Brain pericyte (primary cell): ENCODE data around the gene PSAPL1.
"Not testable (repeated sequence)": the region's sequence is repeated elsewhere in the genome, so short reads cannot be mapped to it uniquely, and the experiment has no call there.

Experiments used
- DNase-seq: peaks from one replicate; pipeline ENCODE4 v3.0.0-alpha.2; 2012; ENCODE audit warnings: low read depth, low spot score

Gene PSAPL1

DNA sequence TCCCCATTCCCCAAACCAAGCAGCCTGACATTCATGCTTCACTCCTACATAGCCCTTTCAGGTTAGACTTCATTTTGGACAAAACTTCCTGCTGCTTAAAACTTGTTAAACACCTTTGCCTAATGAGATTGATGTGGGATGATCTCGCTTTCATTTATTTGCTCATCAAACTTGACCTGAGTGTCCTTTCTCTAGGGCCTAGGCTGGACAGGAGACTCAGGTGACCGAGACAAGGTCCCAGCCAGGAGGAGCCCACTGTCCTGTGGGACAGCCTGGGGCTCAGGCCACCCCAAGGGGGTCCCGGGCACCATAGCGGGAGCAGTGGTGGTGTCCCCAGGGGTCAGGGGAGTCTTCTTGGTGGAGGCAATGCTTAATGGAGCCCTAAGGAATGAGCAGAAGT is 23.7 kb upstream of the PSAPL1 start:
- DNase-seq: no peak

DNA sequence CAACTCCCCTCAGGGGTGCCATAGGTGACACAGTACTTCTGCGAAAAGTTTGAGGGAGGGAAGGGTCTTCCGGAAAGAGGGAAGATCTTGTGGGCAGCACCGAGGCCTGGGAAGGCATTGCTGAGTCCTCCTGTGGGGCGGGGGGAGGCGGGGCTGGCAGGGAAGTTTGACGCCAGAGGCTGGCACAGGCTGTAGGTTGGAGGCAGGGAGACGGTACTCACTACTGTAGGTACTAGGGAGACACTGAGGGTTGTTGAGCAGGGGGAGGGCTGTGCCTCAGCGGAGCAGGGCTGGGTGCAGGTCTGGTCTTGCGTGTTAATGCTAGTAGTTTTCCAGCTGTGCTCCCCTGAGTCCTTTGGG is 23.3 kb upstream of the PSAPL1 start:
- DNase-seq: no peak

DNA sequence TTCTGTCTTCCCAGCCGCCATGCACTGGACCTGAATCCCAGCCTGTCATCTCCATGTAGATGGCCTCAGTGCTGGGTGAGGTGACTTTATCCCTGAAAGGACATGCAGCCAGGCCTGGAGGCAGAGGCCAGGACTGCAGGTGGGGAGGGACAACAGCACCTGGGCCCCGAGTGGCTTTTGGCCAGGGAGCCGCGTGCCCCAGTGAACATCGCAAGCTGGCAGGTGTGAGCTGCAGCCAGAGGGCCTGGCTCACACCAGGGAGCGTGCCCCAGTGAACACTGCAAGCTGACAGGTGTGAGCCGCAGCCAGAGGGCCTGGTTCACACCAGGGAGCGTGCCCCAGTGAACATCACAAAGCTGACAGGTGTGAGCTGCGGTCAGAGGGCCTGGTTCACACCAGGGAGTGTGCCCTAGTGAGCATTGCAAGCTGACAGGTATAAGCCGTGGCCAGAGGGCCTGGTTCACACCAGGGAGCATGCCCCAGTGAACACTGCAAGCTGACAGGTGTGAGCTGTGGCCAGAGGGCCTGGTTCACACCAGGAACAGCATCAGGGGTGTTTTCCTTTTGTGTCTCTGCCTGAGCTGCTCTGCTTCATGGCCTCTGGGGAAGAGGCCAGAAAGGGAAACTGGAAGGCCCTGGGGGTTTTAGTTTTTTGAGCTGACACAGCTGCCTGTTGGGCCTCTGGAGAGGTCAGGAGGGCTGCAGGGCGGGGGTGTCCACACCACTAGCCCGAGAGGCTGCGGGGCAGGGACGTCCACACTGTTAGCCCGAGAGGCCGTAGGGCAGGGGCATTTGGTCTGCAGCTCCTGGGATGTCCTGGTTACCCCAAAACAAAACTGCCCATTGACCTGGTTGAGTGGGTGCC is 22.7 kb upstream of the PSAPL1 start:
- no peak for DNase-seq

- not testable (repeated sequence) for DNase-seq
These were observed 18.1 kb upstream of the PSAPL1 start for GRCh38 chr4:7452802-7453201.

- no peak for DNase-seq
These were observed 17.1 kb upstream of the PSAPL1 start for GRCh38 chr4:7451800-7452199.

- no peak for DNase-seq
These were observed 16.7 kb upstream of the PSAPL1 start for GRCh38 chr4:7451434-7451789.

DNA sequence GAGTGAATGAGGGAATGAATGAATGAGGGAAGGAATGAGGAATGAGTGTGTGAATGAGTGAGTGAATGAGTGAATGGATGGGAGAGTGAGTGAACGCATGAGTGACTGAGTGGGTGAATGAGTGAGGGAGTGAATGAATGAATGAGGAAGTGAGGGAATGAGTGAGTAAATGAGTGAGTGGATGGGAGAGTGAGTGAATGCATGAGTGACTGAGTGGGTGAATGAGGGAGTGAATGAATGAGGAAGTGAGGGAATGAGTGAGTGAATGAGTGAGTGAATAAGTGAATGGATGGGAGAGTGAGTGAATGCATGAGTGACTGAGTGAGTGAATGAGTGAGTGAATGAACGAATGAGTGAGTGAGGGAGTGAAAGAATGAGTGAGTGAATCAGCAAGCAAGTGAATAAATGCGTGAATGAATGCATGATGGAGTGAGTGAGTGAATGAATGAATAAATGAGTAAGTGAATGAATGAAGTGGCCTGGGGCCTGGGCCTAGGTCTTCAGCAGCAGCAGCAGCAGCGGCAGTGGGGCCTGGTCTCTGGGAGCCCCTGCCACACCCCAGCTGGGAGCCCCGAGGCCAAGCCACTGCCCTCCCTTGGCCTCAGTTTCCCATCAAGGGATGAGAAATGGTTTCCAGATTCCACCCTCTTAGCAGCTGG is 16.2 kb upstream of the PSAPL1 start:
- no peak for DNase-seq

GRCh38 chr4:7448036-7448435 is 13.3 kb upstream of the PSAPL1 start:
- DNase-seq: no peak

GRCh38 chr4:7447236-7447635 is 12.5 kb upstream of the PSAPL1 start:
- DNase-seq: no peak

- no peak for DNase-seq
These were observed 10.0 kb upstream of the PSAPL1 start for GRCh38 chr4:7444731-7445130.

DNA sequence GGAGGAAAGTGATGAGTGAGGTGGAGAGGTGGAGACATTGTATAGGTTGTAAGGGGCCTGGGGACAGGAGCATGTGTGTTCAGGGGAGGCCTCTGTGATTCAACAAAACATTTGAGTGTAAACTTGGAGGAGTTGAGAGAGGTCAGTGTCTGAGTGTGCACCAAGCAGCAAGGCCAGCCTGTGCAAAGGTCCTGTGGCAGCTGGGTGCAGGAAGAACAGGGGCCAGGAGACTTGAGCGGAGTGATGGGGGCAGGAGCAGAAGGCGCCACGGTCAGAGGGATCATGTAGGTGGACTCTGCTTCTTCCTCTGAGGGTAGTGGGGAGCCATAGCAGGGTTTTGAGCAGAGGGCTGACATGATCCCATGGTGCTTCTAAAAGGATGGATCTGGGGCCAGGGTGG is 9.6 kb upstream of the PSAPL1 start:
- DNase-seq: no peak

- no peak for DNase-seq
These were observed 7.9 kb upstream of the PSAPL1 start for GRCh38 chr4:7442574-7443162.

DNA sequence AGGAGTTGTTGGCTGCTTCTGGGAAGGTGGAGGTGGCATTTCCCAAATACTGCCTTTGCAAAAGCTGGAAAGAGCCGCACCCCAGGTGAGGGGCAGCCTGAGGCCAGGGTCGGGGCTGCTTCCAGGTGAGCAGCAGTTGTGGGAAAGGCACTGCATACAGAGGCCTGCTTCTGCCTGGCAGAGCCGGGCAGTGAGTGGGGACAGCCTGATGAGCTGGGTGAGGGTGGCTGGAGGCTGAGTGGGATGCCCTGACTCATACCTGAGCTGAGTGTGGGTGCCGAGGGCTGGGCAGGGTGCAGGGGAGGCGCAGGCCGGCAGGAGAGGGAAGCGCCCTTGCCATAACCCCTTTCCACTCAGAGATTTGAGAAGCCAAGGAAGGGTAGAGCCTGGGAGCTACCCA is 6.5 kb upstream of the PSAPL1 start:
- DNase-seq: no peak

GRCh38 chr4:7439699-7440098 is 5.0 kb upstream of the PSAPL1 start:
- DNase-seq: no peak

DNA sequence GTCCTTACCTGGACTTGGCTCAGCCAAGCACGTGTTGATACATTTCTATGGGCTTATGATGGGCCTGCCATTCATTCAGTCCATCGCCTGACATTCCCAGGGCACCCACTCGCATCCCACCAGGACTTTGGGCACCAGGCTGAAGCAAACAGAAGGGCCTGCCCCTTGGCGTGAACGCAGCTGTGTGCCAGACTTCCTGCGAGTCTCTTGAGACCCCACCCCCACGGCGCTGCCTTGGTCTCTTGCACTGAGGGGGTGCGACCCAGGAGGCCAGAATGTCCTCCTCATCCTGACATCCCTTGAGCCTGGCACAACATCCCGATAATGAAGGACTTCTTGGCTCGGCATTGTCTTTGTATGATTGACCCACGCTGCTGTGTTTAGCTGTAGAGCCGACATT is 1.5 kb upstream of the PSAPL1 start:
- DNase-seq: no peak

- DNase-seq: no peak
These were observed 836 bp upstream of the PSAPL1 start for GRCh38 chr4:7435471-7436061.

DNA sequence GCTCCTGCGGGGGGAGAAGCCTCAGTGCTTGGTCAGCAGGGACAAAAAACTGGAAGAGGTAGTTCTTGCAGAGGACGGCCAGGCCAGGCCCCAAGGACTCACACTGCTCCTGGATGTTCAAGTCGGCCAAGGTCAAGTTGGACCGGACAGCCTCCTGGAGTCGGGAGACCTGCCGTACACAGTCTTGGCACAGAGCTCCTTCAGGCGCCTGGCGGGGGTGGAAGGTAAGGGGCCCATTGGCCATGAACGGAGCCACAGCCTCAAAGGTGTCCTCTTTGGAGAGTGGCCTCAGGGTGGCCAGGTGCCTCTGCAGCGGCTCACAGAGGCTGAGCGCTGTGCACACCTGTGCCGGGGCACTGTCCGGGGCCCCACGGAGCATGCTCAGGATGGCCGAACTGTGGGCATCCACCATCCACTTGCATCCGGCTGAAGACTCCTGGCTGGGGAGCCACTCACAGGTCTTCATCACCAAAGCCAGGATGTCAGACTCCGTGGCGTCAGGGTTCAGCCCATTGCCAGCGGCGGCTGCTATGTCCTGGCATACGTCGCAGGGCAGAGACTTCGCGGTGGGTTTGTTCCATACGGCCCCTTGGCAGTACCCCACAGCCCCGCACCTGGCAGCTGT is 477 bp downstream of the PSAPL1 start:
- no peak for DNase-seq

DNA sequence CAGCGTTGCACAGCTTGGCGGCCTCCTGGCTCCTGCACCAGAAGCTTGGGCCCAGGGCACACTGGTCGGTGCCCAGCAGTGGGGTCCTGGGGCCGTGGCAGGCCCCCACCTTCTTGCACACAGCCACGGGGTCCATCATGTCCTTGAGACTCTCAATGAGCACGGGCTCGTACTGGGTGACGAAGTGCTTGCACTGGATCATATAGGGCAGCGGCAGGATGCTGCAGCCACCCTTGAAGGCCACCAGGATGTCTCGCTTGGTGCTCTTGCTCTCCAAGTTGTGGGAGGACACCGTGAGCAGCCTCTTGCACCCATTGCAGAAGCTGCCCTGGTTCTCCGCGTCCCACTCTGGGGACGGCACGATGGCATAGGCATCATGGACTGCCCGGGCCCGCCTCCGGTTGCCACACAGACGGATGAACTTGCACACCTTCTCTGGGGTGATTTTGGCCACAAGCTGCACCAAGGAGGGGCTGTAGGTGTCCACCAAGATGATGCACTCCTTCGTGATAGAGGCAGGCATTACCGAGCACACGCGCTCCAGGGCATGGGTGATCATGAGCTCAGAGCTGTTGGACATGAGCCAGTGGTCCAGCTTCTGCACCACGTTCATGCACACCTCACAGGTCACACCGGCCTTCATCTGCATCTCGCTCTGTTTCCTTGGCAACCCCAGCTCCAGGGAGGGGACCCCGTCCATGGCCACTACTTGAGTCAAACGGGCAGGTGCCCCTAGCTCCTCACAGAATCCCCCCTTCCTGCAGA is 1.2 kb downstream of the PSAPL1 start:
- DNase-seq: no peak

- DNase-seq: no peak
These were observed 2.0 kb downstream of the PSAPL1 start for GRCh38 chr4:7432531-7433375.

DNA sequence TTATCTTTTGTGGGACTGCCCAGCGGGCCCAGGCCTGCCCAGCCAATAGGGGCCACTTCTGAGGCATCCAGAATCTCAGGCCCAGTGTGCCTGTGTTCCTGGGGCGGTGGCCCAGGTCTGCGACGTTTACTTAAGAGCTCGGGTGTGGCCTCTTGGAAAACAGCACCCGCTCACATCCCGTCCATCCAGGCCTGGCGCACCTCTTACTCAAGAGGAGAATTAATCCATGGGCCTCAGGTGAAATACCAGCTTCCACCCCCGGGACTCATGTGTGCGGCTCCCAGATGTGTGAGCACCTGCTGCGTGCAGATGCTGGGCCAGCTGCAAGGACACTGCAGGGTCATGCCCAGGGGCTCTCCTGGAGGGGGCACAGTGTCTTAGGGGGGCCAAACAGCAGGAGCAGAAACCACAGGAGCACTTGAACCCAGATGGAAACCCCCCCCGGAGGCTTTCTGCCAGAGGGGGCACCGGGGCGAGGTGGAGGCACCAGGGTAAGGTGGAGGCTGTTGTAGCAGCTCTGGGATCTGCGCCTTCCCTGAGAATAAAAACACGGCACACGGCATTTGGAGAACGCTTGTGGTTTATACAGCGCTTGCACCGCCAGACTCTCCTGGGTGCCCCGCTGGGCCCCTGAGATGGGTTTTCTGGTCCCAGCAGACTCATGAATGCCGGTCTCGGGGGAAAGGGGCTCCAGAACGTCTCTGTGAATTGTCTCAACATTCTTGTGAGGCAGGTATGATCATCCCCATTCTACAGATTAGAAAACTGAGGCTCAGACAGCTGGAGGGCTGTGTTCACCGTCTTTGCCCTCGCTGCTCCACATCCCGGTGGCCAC is 2.8 kb downstream of the PSAPL1 start:
- no peak for DNase-seq
